ENCODE data around the gene ACTR10.

ACTR10 gene

DNA sequence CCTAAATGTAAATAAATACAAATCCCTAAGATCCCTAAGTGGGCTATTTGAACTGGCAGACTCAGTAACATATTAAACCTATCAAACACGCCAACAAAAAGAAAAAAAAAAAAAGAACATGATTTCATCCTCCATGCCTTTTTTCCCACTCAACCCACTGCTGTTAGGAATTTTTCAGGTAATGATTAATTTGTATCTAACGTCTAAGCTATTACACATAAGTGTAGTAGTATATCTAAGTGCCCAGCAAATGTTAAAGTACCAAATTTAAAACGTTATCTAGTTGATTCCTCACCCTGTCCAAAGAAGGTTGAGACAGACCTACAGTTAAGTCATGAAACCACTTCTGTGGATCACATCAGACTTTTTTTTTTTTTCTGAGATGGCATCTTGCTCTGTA lies 82.0 kb downstream of the ACTR10 start:
- peak; percentile 94 for DNase-seq (ENCODE audit: low spot score)

DNA sequence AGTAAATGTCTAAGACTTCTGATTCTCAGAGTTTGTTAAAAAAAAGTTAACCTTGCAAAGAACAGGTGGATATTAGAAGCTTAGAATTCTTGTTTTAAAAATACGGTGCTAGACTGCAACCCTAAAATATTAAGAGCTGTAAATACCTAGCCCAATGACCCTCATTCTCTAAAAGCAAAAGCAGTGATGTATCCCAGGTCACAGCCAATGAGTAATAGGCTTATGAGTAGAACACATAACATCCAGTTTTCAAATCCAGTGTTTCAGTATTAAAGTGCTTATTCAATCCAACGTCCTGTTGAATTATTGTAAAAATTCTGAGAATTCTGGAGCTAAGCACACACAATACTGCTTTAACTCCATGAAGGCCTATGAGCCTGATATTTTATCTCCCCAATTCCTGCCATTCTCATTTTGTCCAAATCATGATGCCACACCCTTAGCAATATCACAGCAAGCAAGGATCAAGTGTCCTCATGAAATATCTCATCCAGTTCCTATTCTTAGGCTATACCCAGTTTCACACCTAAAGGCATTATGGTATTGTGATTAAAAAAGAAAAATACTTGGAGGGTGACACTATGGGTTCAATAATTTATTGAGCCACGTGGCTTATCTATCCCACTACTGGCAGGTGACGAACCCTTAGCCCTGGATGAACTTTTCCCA lies 83.1 kb downstream of the ACTR10 start:
- peak; percentile 30 for DNase-seq (ENCODE audit: low spot score)

- no peak for DNase-seq (ENCODE audit: low spot score)
Measured at GRCh38 chr14:58283730-58284129, 83.8 kb downstream of the ACTR10 start.

DNA sequence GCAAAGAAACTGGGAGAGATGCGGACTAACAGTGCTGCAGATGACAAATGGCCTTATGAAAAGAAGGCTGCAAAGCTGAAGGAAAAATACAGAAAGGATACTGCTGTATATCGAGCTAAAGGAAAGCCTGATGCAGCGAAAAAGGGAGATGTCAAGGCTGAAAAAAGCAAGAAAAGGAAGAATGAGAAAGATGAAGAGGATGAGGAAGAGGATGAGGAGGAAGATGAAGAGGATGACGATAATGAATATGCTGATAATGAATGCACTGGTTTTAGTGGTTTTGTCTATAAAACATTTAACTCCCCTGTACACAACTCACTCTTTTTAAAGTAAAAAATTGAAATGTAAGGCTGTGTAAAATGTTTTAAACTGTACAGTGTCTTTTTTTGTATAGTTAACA lies 85.2 kb downstream of the ACTR10 start:
- no peak for DNase-seq (ENCODE audit: low spot score)
